Measurements from ENCODE around the gene HOXA7. TPM values are rescaled to one million over a fixed set of nuclear protein-coding genes. Genes with fewer than 3 reads are reported as not detected.

HOXA7 gene
- total RNA-seq, 4 donors from 2014 or later, result 3.3 to 11.8 (median 5.7) TPM

DNA sequence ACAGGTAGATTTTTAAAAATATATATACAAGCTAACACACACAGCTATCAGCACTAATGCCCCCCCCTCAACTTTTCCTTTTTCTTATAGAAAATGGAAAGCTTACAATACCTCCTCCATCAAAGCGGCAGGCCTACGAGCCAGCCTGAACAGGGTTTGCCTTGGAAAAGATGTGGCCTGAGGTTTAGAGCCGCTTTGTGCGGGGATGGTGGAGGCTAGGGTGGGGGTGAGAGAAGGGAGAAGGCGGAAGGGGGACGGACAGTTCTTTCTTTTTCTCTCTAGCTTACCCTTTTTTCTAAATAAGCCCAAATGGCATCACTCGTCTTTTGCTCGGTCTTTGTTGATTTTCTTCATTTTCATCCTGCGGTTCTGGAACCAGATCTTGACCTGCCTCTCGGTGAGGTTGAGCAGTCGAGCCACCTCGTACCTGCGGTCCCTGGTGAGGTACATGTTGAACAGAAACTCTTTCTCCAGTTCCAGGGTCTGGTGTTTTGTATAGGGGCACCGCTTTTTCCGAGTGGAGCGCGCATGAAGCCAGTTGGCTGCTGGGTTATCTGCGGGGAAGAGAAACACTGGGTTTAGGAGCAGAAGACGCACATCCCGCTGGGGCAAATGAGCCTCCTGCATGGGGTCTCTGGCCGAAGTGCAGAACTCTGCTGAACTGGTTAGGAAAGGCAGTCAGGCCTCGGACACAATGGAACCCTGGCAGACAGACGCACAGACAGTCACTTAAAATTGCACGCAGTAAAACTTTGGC lies 7.0 kb upstream of the HOXA7 start:
- H3K27me3 ChIP-seq, result peaks cover 0 to 9% of the 10 kb centered on the region in 2 donors
- TF ChIP-seq, protein P1, sequence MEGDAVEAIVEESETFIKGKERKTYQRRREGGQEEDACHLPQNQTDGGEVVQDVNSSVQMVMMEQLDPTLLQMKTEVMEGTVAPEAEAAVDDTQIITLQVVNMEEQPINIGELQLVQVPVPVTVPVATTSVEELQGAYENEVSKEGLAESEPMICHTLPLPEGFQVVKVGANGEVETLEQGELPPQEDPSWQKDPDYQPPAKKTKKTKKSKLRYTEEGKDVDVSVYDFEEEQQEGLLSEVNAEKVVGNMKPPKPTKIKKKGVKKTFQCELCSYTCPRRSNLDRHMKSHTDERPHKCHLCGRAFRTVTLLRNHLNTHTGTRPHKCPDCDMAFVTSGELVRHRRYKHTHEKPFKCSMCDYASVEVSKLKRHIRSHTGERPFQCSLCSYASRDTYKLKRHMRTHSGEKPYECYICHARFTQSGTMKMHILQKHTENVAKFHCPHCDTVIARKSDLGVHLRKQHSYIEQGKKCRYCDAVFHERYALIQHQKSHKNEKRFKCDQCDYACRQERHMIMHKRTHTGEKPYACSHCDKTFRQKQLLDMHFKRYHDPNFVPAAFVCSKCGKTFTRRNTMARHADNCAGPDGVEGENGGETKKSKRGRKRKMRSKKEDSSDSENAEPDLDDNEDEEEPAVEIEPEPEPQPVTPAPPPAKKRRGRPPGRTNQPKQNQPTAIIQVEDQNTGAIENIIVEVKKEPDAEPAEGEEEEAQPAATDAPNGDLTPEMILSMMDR (IDR thresholded peaks at IDR 0.05), result no peak
- no peak for TF ChIP-seq POLR2A (IDR thresholded peaks at IDR 0.05)

DNA sequence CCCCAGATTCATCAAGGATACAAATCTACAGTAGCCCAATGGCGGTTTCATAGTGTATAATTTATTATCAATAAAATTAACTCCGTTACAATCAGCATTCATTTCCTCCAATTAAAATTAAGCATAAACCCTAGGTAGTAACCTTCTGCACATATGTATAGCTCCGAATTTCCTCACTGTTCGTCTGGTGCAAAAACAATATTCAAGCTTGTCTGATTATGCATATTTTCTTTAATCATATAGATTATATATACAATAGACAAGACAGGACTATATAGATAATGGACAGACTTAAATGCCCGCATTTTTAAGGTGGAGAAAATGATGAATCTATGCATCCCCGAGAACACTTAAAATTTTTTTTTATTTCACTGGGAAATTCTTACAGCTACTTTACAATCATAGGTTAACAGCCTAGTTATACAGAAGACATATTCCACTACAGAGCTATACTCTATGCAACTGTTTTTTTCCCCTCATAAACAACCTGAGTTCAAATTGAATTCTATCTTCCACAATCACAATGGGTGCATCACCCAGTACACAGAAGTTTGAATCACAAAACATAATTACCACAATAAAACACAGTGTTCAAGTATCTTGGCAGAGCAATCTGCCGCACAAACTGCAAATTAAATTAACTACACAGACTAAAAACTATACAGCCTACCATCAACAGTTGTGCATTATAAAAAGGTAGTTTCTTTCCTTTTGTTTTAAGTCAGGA lies 6.2 kb upstream of the HOXA7 start:
- peaks cover 0 to 6% of the 10 kb centered on the region in 2 donors for H3K27me3 ChIP-seq
- peak overlapping the region in 1 of 4 donors; percentile 93 for H3K27ac ChIP-seq
- no peak for DNase-seq
- H3K4me1 ChIP-seq, result peaks cover 0 to 37% (median 9%) of the 10 kb centered on the region in 4 donors
- TF ChIP-seq, protein P1 (IDR thresholded peaks at IDR 0.05), result no peak
- TF ChIP-seq POLR2A (IDR thresholded peaks at IDR 0.05), result no peak
- H3K9me3 ChIP-seq, result peaks cover 0 to 13% (median 0%) of the 10 kb centered on the region in 4 donors
- peak overlapping the region in 3 of 4 donors; percentile 46 to 81 (median 71) for H3K4me3 ChIP-seq
- no peaks in the 10 kb centered on the region for H3K36me3 ChIP-seq

More for the DNA sequence above, 7.0 kb upstream of the HOXA7 start:
- Histone ChIP-seq H3K9me3 (peaks cover 0 to 13% (median 0%) of the 10 kb centered on the region in 4 donors), H3K27ac (peak overlapping the region; percentile 10 to 89 (median 77)), H3K4me3 (peak overlapping the region; percentile 3 to 81 (median 58)), H3K36me3 (no peaks in the 10 kb centered on the region), H3K4me1 (peaks cover 0 to 31% (median 9%) of the 10 kb centered on the region in 4 donors)
- DNase-seq, result peak in 2 of 3 donors; percentile 46 to 53

DNA sequence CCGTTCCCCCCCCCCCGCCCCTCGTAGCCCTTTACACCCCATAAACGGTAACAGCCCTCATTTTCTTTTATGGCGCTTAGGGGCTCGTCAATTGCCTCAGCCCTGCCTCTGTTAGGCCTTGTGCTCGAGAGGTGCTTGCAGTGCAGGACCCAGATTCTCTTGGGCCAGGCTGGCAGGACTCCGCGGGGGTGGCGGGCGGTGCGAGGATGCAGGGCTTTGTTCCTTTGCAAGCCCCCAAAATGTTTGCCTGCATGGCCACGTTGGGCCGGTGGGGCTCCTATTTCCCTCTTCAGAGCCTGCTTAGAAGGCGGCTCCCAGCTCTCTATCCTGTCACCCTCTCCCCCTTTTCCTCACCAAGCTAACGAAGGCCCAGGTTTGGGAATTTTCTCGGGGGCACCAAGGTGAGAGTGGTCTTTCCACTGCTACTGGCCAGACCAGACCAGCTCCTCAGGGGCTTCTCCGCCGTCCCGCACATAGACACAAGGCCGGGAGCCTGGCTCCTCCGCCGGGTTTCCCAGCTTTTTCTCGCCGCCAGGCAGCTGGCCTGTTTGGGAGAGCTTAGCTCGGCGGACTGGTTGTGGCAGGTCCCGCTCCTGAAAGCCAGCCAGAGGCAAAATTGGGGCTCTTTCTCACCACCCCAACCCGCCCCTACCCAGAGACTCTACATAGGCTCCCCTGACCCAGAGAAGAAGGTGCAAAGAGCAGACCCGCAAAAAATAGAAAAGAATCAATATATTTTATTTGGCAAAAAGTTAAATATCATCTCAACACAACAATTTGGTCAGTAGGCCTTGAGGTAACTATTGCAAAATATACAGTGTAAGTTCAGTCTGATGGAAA lies 5.5 kb upstream of the HOXA7 start:
- H3K27me3 ChIP-seq, result peaks cover 0 to 6% of the 10 kb centered on the region in 2 donors
- peak overlapping the region; percentile 20 to 93 (median 61) for H3K27ac ChIP-seq
- H3K4me1 ChIP-seq, result peaks cover 0 to 45% (median 9%) of the 10 kb centered on the region in 4 donors
- TF ChIP-seq, protein P1 (IDR thresholded peaks at IDR 0.05), result peak in 1 of 6 experiments; percentile 12
- TF ChIP-seq POLR2A (IDR thresholded peaks at IDR 0.05), result peak in 1 of 2 donors; percentile 20
- peak overlapping the region in 3 of 4 donors; percentile 3 to 81 (median 70) for H3K4me3 ChIP-seq
- peaks cover 0 to 20% (median 0%) of the 10 kb centered on the region in 4 donors for H3K9me3 ChIP-seq
- no peaks in the 10 kb centered on the region for H3K36me3 ChIP-seq
- DNase-seq, result peak in 2 of 3 donors; percentile 56 to 78

DNA sequence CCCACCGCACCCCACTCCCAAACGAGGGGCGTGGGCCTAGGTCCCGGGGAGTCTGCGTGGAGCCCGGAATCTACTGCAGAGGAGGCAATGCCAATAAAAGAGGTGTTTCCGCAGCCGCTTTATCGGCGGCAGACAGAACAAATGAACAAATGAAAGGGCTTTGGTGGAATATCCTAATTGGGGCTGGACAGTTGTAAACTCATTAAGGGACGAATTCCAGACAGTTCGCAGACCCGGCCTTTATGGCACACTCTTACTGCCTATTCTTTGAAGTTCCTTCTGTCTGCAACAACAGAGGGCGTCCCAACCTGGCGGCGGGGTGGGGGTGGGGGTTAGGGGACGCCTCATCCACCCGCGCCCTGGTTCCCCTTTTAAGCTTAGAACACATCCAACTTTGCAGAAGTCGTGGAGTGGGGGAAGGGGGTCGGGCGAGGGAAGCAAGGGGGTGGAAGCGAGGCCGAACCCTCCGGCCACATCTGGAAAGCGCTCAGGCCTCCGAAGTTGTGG lies 4.8 kb upstream of the HOXA7 start:
- peak overlapping the region; percentile 53 to 81 (median 70) for H3K4me3 ChIP-seq
- peak in 2 of 3 donors; percentile 61 to 78 for DNase-seq
- H3K9me3 ChIP-seq, result peaks cover 0 to 17% (median 0%) of the 10 kb centered on the region in 4 donors
- no peak for TF ChIP-seq POLR2A (IDR thresholded peaks at IDR 0.05)
- TF ChIP-seq, protein P1 (IDR thresholded peaks at IDR 0.05), result peak in 1 of 6 experiments; percentile 20
- no peaks in the 10 kb centered on the region for H3K36me3 ChIP-seq
- H3K27ac ChIP-seq, result peak overlapping the region; percentile 20 to 93 (median 73)
- H3K4me1 ChIP-seq, result peaks cover 0 to 41% (median 8%) of the 10 kb centered on the region in 4 donors
- H3K27me3 ChIP-seq, result peaks cover 0 to 1% of the 10 kb centered on the region in 2 donors

Measured in Peyer's patch (tissue), 4 donors.